HG02623 (cell line): ENCODE data around the gene RAB7A.
"Not testable (repeated sequence)": the region's sequence is repeated elsewhere in the genome, so short reads cannot be mapped to it uniquely, and the experiment has no call there.

ENCODE experiments used
- ATAC-seq: cut with Tn5 transposase; IDR thresholded peaks from one replicate; pipeline ENCODE4 v1.9.1; 2021; ENCODE audit warnings: moderate library complexity; ENCODE audit not compliant: unreplicated experiment

RAB7A gene

GRCh38 chr3:128710816-128711433 is 15.1 kb upstream of the RAB7A start:
- no peak for ATAC-seq

DNA sequence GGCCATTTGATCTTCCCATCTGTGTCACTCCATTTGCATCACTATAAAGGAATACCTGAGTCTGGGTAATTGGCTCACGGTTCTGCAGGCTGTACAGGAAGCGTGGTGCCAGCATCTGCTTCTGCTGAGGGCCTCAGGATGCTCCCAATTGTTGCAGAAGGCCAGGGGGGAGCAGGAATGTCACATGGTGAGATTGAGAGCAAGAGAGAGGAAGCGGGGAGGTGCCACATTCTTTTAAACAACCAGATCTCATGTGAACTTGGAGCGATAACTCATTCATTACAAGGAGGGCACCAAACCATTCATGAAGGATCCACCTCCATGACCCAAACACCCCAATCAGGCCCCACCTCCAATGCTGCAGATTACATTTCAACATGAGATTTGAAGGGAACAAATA is 13.1 kb upstream of the RAB7A start:
- no peak for ATAC-seq

DNA sequence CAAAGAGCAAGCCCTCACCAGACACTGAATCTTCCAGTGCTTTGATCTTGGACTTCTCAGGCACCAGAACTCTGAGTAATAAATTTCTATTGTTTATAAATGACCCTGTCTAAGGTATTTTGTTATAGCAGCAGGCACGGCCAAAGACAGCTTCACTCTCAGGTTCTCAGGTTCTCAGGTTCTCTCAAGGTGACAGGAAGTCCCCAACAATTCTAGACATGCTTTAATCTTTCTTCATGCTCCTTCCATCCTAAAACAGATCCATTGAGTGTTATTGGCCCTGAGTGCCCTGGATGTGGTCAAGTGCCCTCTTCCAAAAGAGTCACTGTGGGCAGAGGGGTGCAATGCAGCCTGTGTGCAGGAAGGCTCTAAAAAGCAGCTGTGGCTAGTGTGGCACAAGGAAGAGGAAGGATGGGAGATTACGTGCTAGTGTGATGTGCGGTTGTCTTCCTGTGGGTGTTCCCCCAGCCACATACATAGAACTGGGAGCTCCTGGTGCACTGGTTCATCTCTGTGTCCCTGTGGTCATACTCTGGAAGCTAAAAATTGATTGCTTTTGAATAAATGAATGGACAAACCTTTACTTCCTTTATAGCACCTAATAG is 11.0 kb upstream of the RAB7A start:
- ATAC-seq: no peak

DNA sequence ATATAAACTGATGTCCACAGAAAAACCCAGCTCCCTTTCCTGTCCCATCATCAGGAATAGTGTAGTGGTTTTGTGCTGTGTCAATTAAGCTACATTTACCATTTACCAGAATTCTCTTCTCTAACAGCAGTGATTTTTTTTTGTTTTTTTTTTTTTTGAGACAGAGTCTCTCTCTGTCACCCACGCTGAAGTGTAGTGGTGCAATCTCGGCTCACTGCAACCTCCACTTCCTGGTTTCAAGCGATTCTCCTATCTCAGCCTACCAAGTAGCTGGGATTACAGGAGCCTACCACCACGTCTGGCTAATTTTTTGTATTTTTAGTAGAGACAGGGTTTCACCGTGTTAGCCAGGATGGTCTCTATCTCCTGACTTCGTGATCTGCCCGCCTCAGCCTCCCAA is 7.1 kb upstream of the RAB7A start:
- not testable (repeated sequence) for ATAC-seq

DNA sequence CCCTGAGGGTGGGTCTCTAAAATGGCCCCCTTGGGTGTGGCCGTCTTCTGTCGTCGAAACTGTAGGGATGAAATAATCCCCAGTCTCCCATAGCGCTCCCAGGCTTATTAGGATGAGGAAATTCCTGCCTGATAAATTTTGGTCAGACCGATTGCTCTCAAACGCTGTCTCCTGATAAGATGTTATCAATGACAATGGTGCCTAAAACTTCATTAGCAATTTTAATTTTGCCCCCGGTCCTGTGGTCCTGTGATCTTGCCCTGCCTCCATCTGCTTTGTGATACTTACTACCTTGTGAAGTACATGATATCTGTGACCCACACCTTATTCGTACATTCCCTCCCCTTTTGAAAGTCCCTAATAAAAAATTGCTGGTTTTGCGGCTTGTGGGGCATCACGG is 5.1 kb upstream of the RAB7A start:
- ATAC-seq: no peak

GRCh38 chr3:128723477-128723876 is 2.5 kb upstream of the RAB7A start:
- no peak for ATAC-seq

- peak; percentile 2 for ATAC-seq
These were observed 398 bp upstream of the RAB7A start for GRCh38 chr3:128725547-128726022.

- ATAC-seq: no peak
These were observed 1.1 kb downstream of the RAB7A start for GRCh38 chr3:128727059-128727458.

GRCh38 chr3:128727485-128727884 is 1.5 kb downstream of the RAB7A start:
- ATAC-seq: no peak

DNA sequence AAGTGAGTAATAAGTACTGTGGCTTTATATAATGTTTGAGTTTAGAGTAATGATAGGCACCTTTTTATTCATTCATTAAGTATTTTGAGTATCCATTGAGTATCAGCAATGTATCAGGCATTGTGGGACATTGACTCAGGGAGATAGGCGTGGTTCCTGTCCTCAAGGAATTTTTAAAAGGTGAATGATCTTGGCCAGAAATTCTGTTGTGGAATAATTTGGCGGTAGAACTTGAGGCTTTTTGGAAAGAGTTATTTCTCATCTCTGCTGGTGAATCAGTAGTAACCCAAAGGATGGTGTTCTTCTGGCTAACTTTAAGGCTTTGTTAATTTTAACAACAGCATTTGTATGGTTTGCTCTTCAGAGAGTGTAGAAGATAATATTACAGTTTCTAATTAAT is 2.0 kb downstream of the RAB7A start:
- no peak for ATAC-seq

DNA sequence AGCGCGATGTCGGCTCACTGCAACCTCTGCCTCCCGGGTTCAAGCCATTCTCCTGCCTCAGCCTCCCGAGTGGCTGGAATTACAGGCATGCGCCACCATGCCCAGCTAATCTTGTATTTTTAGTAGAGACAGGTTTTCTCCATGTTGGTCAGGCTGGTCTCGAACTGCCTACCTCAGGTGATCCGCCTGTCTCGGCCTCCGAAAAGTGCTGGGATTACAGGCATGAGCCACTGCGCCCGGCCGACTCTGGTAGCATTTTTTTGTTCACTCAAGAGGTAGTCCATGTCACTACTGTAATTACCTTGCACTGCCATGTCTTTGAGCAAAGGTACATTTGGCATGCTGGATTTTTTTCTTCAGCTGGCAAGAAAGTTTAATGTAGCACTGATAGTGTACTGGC is 2.5 kb downstream of the RAB7A start:
- ATAC-seq: not testable (repeated sequence)

DNA sequence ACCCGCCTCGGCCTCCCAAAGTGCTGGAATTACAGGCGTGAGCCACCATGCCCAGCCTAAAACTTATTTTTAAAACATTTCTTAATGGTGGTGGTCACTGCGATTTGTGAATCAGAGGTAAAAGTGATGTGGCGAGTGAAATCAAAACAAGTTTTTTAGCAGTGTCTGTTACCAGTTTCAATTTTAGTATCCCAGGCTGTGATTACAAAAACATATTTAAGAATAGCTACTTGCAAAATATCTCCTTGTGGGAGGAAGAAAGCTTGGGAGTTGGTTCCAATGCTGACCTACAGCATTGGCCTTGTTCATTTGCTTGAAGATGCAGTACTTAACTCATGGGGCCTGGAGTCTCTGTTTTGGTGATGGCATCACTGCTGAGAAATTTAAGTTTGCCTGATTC is 4.5 kb downstream of the RAB7A start:
- ATAC-seq: no peak

- no peak for ATAC-seq
These were observed 8.7 kb downstream of the RAB7A start for GRCh38 chr3:128734523-128735189.

GRCh38 chr3:128735287-128735686 is 9.3 kb downstream of the RAB7A start:
- no peak for ATAC-seq

DNA sequence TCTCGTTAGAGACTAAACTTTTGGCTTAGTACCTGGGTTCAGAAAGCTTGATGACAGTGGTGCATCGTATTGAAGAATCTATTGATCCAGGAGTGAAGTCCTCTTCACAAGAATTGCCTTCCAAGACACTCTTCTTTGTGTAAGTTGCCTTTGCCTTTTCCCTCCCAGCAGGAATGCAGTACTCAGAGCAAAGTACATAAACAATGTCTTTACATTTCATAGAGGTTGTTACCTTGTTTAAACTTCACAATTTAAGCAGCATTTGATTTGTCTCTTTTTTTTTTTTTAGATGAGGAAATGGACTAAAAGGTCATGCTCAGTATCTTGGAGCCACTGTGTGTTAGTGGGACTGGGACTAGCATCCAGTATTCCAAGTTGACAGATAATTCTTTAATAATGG is 9.9 kb downstream of the RAB7A start:
- no peak for ATAC-seq

DNA sequence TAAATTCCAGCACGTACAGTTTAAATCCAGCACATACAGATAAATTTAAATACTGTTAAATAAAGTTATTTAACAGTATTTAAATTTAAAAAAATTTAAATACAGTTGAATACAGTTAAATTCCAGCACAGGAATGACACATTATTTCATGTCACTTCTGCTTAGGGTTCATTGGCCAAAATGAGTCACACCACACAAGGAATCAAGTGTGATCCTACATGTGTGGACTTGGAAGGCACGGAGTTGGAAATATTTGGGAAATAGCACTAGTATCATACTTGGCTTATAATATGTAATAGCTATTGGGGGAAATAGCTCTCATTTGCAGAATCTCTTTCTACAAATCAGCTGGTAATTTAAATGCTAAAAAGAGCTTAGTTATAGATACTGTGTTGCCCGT is 10.6 kb downstream of the RAB7A start:
- no peak for ATAC-seq

GRCh38 chr3:128740621-128741020 is 14.6 kb downstream of the RAB7A start:
- ATAC-seq: no peak

DNA sequence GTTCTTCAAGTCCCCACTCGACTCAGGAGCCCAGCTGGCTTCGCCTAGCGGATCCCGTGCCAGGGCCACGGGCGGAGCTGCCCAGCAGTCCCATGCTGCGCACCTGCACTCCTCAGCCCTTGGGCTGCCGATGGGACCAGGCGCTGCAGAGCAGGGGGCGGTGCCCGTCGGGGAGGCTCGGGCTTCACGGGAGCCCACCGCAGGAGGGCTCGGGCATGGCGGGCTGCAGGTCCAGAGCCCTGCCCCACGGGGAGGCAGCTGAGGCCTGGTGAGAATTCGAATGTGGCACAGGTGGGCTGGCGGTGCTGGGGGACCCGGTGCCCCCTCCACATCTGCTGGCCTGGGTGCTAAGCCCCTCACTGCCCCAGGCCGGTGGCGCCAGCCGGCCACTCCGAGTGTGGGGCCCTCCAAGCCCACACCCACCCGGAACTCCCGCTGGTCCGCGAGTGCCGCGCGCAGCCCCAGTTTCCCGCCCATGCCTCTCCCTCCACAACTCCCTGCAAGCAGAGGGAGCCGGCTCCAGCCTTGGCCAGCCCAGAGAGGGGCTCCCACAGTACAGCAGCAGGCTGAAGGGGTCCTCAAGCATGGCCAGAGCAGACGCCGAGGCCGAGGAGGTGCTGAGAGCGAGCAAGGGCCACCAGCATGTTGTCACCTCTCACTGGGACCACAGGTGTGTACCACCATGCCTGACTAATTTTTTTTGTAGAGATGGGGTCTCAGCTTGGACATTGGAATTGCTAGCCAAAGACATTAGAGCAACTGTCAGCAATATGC is 17.0 kb downstream of the RAB7A start:
- no peak for ATAC-seq

DNA sequence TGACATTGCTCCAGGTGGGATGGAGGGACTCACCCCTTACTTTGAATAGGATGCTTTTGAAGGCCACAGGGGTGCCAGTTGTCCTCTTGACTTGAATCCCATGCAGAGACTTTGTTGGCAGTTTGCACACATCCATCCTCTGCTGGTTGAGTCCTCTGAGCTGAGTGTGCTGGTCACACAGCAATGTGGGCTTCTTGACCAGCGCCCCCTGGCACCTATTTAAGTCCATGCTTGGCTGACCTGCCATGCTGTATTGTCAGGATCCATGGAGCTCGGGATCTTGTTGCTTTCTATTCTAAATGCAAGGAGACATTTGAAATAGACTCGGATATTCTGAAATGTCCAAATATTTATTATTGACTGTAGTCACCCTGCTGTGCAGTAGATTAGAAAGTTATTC is 19.8 kb downstream of the RAB7A start:
- ATAC-seq: no peak

DNA sequence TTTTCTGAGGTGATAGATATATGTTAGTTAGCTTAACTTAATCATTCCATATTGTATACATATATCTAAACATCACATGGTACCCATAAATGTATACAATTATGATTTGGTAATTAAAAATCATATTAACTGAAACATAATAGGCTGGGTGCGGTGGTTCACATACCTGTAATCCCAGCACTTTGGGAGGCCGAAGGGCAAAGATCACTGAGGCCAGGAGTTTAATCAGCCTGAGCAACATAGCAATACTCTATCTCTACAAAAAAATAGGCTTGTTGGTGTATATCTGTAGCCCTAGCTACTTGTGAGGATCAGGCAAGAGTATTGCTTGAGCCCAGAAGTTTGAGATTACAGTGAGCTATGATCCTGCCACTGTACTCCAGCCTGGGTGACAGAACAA is 20.9 kb downstream of the RAB7A start:
- no peak for ATAC-seq

GRCh38 chr3:128748557-128748956 is 22.6 kb downstream of the RAB7A start:
- ATAC-seq: no peak

DNA sequence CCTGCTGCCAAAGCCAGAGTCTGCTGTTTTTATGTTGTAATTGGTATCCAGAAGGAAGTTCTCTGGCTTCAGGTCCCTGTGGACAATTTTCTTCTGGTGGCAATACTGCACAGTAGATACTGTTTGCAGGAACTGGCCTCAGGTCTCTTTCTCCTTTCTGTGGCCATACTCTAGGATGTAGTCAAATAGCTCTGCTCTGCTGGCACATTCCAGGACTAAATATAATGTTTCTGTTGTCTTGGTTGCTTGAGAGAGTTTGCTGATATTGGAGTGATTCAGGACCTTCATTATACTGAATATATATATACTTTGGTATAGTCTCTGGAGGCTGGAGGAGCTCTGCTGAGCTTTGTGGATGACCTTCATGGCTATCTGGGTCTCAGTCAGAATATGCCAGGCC is 23.1 kb downstream of the RAB7A start:
- no peak for ATAC-seq
